CD4-positive, alpha-beta T cell treated with Interleukin-2 at 100 ng/mL for 4 hours (primary cell): ENCODE measurements around the gene POLR3E.

Source experiments
- DNase-seq: peaks from one replicate; pipeline ENCODE4 v3.0.0-alpha.2; 2020; ENCODE audit warnings: low spot score

POLR3E gene

GRCh38 chr16:22297114-22297870 lies at the start of gene POLR3E:
POLR3E (plus strand) TSS chr16:22297409; CDS start chr16:22302969, 5,560 bp downstream.
- peak; percentile 99 for DNase-seq

GRCh38 chr16:22250522-22250921 lies 46.7 kb upstream of the POLR3E start:
- no peak for DNase-seq

GRCh38 chr16:22252317-22252716 lies 44.9 kb upstream of the POLR3E start:
- DNase-seq: no peak

GRCh38 chr16:22253272-22253671 lies 43.9 kb upstream of the POLR3E start:
- no peak for DNase-seq

- DNase-seq: no peak
Measured at GRCh38 chr16:22255335-22255734, 41.9 kb upstream of the POLR3E start.

- no peak for DNase-seq
Measured at GRCh38 chr16:22257440-22257839, 39.8 kb upstream of the POLR3E start.

GRCh38 chr16:22260490-22260889 lies 36.7 kb upstream of the POLR3E start:
- DNase-seq: no peak

- peak; percentile 32 for DNase-seq
Measured at GRCh38 chr16:22262460-22262859, 34.7 kb upstream of the POLR3E start.

GRCh38 chr16:22264786-22265185 lies 32.4 kb upstream of the POLR3E start:
- DNase-seq: no peak

- DNase-seq: no peak
Measured at GRCh38 chr16:22265351-22265750, 31.9 kb upstream of the POLR3E start.

- DNase-seq: no peak
Measured at GRCh38 chr16:22266546-22266945, 30.7 kb upstream of the POLR3E start.

- DNase-seq: no peak
Measured at GRCh38 chr16:22267764-22268163, 29.4 kb upstream of the POLR3E start.

- DNase-seq: no peak
Measured at GRCh38 chr16:22270525-22270924, 26.7 kb upstream of the POLR3E start.

GRCh38 chr16:22272870-22273650 lies 24.1 kb upstream of the POLR3E start:
- DNase-seq: no peak

- DNase-seq: no peak
Measured at GRCh38 chr16:22274916-22275315, 22.3 kb upstream of the POLR3E start.

GRCh38 chr16:22278441-22279230 lies 18.6 kb upstream of the POLR3E start:
- no peak for DNase-seq

- DNase-seq: no peak
Measured at GRCh38 chr16:22282254-22282892, 14.8 kb upstream of the POLR3E start.

GRCh38 chr16:22284637-22285036 lies 12.6 kb upstream of the POLR3E start:
- no peak for DNase-seq

GRCh38 chr16:22285080-22285479 lies 12.1 kb upstream of the POLR3E start:
- no peak for DNase-seq

GRCh38 chr16:22291020-22291419 lies 6.2 kb upstream of the POLR3E start:
- no peak for DNase-seq

- DNase-seq: no peak
Measured at GRCh38 chr16:22291860-22292318, 5.3 kb upstream of the POLR3E start.

GRCh38 chr16:22292320-22292719 lies 4.9 kb upstream of the POLR3E start:
- DNase-seq: no peak
